Panc1 (cell line): Measurements from ENCODE around the gene FGGY. TPM values are rescaled to one million over a fixed set of nuclear protein-coding genes. Genes with fewer than 3 reads are reported as not detected.

Experiments
- ATAC-seq: fragments of 200-7000 bp; cut with Tn5 transposase; 2 replicates; pipeline ENCODE4 v1.9.1; 2020; ENCODE audit warnings: mild to moderate bottlenecking, moderate library complexity
- BruUV-seq: library from RNA; stranded (reverse); fragments of 400-500 nt; replicated peaks from 2 replicates; lab custom pipeline; 2021; lab: Mats Ljungman, UMichigan
- CTCF ChIA-PET: fragments of 300-600 bp; sonication (Branson Sonifier 250); formaldehyde crosslinking; loops from one replicate; lab custom pipeline; 2022; ENCODE audit warnings: antibody characterized with exemption; lab: Charles Lee
- POLR2A ChIA-PET: fragments of 300-600 bp; sonication (Branson Sonifier 250); formaldehyde crosslinking; loops from one replicate; lab custom pipeline; 2022; ENCODE audit warnings: antibody characterized with exemption; lab: Charles Lee
- DNase-seq: peaks from one replicate; pipeline ENCODE4 v3.0.0-alpha.2; 2010; ENCODE audit warnings: low read depth, low spot score
- H3K27ac ChIP-seq: 2 replicates; pipeline ENCODE4 v1.5.1; 2011; ENCODE audit warnings: mild to moderate bottlenecking, low read length, inconsistent platforms
- H3K27me3 ChIP-seq: fragments of 200-500 bp; sonication (Bioruptor generic); 2 replicates; pipeline ENCODE4 v1.6.0; 2014; ENCODE audit warnings: low read length, inconsistent platforms; ENCODE audit not compliant: control insufficient read depth, insufficient read depth
- H3K36me3 ChIP-seq: fragments of 200-500 bp; sonication (Bioruptor generic); 2 replicates; pipeline ENCODE4 v1.5.1; 2014; ENCODE audit warnings: inconsistent platforms, mild to moderate bottlenecking, low read length, moderate library complexity; ENCODE audit not compliant: control insufficient read depth, insufficient read depth
- H3K4me1 ChIP-seq: 2 replicates; pipeline ENCODE4 v1.5.1; 2011; ENCODE audit warnings: inconsistent platforms, mild to moderate bottlenecking, low read length, moderate library complexity; ENCODE audit not compliant: control insufficient read depth, insufficient read depth
- H3K4me3 ChIP-seq, 2 experiments: 2 replicates each; pipeline ENCODE4 v1.5.1; 2011 to 2012; ENCODE audit warnings: low read depth in 2 of 2, low read length in 2 of 2, mild to moderate bottlenecking in 2 of 2, inconsistent platforms in 1 of 2, moderate library complexity in 1 of 2
- H3K9me3 ChIP-seq: fragments of 200-500 bp; sonication (Bioruptor generic); 2 replicates; pipeline ENCODE4 v1.5.1; 2014; ENCODE audit warnings: low read depth, mild to moderate bottlenecking, inconsistent platforms, low read length, moderate library complexity; ENCODE audit not compliant: control insufficient read depth, insufficient read depth
- POLR2AphosphoS5 ChIP-seq: IDR thresholded peaks from 2 replicates; pipeline ENCODE4 v1.6.1; 2012; ENCODE audit warnings: mild to moderate bottlenecking, low read depth, low read length, moderate library complexity
- SIN3A ChIP-seq: IDR thresholded peaks from 2 replicates; pipeline ENCODE4 v1.6.1; 2012; ENCODE audit warnings: low read depth, mild to moderate bottlenecking, low read length, moderate library complexity, borderline replicate concordance; ENCODE audit not compliant: insufficient read depth
- TCF7L2 ChIP-seq: IDR thresholded peaks from 2 replicates; pipeline ENCODE4 v1.6.1; 2011; ENCODE audit warnings: mild to moderate bottlenecking, low read depth, low read length, inconsistent platforms
- in situ Hi-C: cut with HindIII; loops from 2 replicates; pipeline ENCODE4 v1.10.0; 2016; ENCODE audit warnings: low sequenced_read_pairs, low pct_unique_long_range_greater_than_20kb
- intact Hi-C: fragments of 100-400 bp; cut with micrococcal nuclease; formaldehyde crosslinking; loops from one replicate; pipeline ENCODE4 v1.10.0; 2022; ENCODE audit not compliant: unreplicated experiment
- total RNA-seq: library from RNA; stranded (reverse); gene quantifications from one replicate; pipeline ENCODE4 v1.2.1, GENCODE V29; 2021; ENCODE audit not compliant: unreplicated experiment
- TF ChIP-seq, protein P1 (sequence below), 2 experiments: IDR thresholded peaks; 2 replicates each; pipeline ENCODE4 v1.6.1; 2011 to 2012; ENCODE audit warnings: low read depth in 2 of 2, control low read depth in 1 of 2, low read length in 1 of 2, mild to moderate bottlenecking in 1 of 2, moderate library complexity in 1 of 2; ENCODE audit not compliant: insufficient read depth in 1 of 2
- TF ChIP-seq, protein P2 (sequence below): fragments of 450-650 bp; IDR thresholded peaks from 2 replicates; pipeline ENCODE4 v1.5.1; 2017; ENCODE audit warnings: mild to moderate bottlenecking

FGGY gene
- total RNA-seq, 1 experiment from 2014 or later: 15.5 TPM

DNA sequence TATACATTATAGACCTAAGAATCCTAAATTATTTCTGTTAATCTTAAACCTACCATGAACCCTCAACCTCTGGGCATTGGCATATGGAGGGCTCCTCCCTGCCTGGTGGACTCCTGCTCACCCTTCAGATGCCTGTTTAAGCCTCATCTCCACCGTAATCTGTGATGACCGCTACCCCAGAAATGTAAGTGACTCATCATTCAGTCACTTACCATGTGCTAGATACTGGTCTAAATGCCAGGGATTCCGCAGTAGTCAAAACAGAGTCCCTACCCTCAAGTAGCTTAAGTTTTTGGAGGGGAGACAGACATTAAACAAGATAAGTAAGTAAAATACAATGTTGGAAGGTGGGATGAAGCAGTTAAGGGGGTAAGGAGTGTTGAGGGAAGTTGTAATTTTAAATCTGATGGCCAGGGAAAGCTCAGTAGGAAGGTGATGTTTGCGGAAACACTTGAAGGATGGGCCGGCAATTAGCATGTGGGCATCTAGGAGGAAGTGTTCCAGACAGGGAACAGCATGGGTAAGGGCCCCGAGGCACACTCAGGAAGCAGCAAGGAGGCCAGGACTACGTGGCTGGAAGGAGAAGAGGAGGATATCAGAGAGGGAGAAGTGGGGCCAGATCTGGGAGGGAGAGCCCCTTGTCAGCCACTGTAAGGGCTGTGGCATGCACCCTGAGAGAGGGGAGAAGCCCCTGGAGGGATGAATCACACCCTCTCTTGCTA lies 376.1 kb downstream of the FGGY start:
- H3K4me3 ChIP-seq: no peak overlapping the region
- POLR2A ChIA-PET: no interaction called here

DNA sequence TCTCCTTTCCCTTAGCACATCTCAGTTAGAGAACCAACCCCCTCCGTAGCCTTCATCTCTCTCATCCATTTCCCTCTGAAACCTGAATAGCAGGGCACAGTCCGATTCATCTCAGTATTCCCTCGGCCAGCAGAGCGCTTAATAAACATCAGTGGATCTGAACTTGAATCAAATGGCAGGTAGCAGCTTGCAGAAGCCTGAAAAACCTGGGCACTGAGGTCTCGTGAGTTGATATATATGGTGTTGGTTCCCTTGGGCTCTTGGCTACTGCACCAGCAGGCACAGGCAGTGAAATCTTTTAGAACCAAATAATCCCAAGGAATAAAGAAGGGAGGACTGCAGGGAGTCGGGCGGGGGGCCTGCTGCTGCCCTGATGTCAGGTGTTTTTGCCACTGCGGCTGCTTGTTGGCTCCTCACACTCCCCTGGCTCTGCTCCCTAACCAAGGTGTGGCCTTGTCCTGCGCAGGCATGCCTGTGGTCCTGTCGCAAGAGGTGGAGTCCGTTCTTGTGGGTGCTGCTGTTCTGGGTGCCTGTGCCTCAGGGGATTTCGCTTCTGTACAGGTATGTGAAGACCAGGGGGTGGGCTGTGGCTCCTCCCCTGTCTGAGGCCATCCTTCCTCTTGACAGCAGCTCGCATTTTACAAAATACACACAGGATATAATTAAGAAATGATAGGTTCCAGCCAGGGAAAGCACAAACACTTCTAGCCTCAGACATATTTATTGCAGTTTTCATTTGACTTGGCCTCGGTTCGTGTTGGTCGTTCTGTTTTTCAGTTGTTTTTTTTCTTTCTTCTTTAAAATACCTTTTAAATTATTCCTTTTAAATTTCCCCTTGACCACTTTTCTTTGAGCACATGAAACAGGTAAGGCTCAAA lies 376.9 kb downstream of the FGGY start:
- Histone ChIP-seq H3K4me1 (no peaks in the 10 kb centered on the region), H3K36me3 (no peaks in the 10 kb centered on the region), H3K4me3 (no peak overlapping the region), H3K27me3 (no peaks in the 10 kb centered on the region), H3K27ac (no peak overlapping the region), H3K9me3 (no peaks in the 10 kb centered on the region)
- TF ChIP-seq TCF7L2: no peak
- TF ChIP-seq, protein P1, sequence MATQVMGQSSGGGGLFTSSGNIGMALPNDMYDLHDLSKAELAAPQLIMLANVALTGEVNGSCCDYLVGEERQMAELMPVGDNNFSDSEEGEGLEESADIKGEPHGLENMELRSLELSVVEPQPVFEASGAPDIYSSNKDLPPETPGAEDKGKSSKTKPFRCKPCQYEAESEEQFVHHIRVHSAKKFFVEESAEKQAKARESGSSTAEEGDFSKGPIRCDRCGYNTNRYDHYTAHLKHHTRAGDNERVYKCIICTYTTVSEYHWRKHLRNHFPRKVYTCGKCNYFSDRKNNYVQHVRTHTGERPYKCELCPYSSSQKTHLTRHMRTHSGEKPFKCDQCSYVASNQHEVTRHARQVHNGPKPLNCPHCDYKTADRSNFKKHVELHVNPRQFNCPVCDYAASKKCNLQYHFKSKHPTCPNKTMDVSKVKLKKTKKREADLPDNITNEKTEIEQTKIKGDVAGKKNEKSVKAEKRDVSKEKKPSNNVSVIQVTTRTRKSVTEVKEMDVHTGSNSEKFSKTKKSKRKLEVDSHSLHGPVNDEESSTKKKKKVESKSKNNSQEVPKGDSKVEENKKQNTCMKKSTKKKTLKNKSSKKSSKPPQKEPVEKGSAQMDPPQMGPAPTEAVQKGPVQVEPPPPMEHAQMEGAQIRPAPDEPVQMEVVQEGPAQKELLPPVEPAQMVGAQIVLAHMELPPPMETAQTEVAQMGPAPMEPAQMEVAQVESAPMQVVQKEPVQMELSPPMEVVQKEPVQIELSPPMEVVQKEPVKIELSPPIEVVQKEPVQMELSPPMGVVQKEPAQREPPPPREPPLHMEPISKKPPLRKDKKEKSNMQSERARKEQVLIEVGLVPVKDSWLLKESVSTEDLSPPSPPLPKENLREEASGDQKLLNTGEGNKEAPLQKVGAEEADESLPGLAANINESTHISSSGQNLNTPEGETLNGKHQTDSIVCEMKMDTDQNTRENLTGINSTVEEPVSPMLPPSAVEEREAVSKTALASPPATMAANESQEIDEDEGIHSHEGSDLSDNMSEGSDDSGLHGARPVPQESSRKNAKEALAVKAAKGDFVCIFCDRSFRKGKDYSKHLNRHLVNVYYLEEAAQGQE (IDR thresholded peaks at IDR 0.05; ENCODE audit: insufficient read depth in 1 of 2, low read depth in 2 of 2, low read length in 1 of 2): no peak
- no peak for TF ChIP-seq POLR2AphosphoS5
- TF ChIP-seq, protein P2, sequence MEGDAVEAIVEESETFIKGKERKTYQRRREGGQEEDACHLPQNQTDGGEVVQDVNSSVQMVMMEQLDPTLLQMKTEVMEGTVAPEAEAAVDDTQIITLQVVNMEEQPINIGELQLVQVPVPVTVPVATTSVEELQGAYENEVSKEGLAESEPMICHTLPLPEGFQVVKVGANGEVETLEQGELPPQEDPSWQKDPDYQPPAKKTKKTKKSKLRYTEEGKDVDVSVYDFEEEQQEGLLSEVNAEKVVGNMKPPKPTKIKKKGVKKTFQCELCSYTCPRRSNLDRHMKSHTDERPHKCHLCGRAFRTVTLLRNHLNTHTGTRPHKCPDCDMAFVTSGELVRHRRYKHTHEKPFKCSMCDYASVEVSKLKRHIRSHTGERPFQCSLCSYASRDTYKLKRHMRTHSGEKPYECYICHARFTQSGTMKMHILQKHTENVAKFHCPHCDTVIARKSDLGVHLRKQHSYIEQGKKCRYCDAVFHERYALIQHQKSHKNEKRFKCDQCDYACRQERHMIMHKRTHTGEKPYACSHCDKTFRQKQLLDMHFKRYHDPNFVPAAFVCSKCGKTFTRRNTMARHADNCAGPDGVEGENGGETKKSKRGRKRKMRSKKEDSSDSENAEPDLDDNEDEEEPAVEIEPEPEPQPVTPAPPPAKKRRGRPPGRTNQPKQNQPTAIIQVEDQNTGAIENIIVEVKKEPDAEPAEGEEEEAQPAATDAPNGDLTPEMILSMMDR: no peak
- ChIA-PET POLR2A (no interaction called here), CTCF (interaction anchor here (0.6 kb wide), 1 partner anchor 572 kb away, joined by 3 read pairs; no protein-coding TSS in a partner anchor)
- intact Hi-C loops: no loop called here
- ATAC-seq (no peak), DNase-seq (no peak)
- in situ Hi-C loops: no loop called here
- BruUV-seq: no TSS peak

More for the DNA sequence above, 376.1 kb downstream of the FGGY start:
- DNase-seq (no peak), ATAC-seq (peak; percentile 73; the same call in 1 of the 2 replicates)
- CTCF ChIA-PET: no interaction called here
- H3K4me1 ChIP-seq: no peaks in the 10 kb centered on the region
- 0 out of 2 replicates have a peak overlapping the region, but pooled peaks have one; percentile 3 for H3K27ac ChIP-seq
- in situ Hi-C loops (no loop called here), intact Hi-C loops (no loop called here)
- no TSS peak for BruUV-seq
- TF ChIP-seq POLR2AphosphoS5 (no peak), TCF7L2 (no peak), SIN3A (no peak)
- TF ChIP-seq, protein P1 (IDR thresholded peaks at IDR 0.05; ENCODE audit: insufficient read depth in 1 of 2, low read depth in 2 of 2, low read length in 1 of 2): no peak
- TF ChIP-seq, protein P2: no peak
- H3K27me3 ChIP-seq: no peaks in the 10 kb centered on the region
- H3K9me3 ChIP-seq: no peaks in the 10 kb centered on the region
- no peaks in the 10 kb centered on the region for H3K36me3 ChIP-seq
